Spleen (tissue), 11 donors: Measurements from ENCODE around the gene LDB1. TPM values are rescaled to one million over a fixed set of nuclear protein-coding genes. Genes with fewer than 3 reads are reported as not detected.

Experiments used
- DNase-seq: peaks from one replicate; pipeline ENCODE4 v3.0.0-alpha.2; 2020
- H3K27ac ChIP-seq, 8 donors: fragments of 200-600 bp; sonication (generic) in 7 of 8; 1 replicate in 4 of 8; 2 replicates in 4 of 8; pipeline versions ENCODE4 v1.5.0 to v1.8.0; 2016 to 2021; ENCODE audit warnings: inconsistent platforms in 4 of 8, mild to moderate bottlenecking in 4 of 8, moderate library complexity in 1 of 8
- H3K27me3 ChIP-seq, 7 donors: fragments of 200-600 bp; sonication (generic) in 6 of 7; replicated peaks in 1 of 7; 1 replicate in 4 of 7; 2 replicates in 3 of 7; pipeline versions ENCODE4 v1.5.0 to v1.8.0; 2016 to 2021; ENCODE audit warnings: inconsistent platforms in 3 of 7, mild to moderate bottlenecking in 1 of 7
- H3K36me3 ChIP-seq, 6 donors: fragments of 200-600 bp; sonication (generic) in 5 of 6; 1 replicate in 4 of 6; 2 replicates in 2 of 6; pipeline versions ENCODE4 v1.5.0 to v1.8.0; 2016 to 2021; ENCODE audit warnings: inconsistent platforms in 2 of 6
- H3K4me1 ChIP-seq, 6 donors: fragments of 200-600 bp; sonication (generic) in 5 of 6; 1 replicate in 3 of 6; 2 replicates in 3 of 6; pipeline versions ENCODE4 v1.5.0 to v1.8.0; 2016 to 2021; ENCODE audit warnings: inconsistent platforms in 3 of 6
- H3K4me3 ChIP-seq, 8 donors: fragments of 200-600 bp; sonication (generic) in 7 of 8; 1 replicate in 4 of 8; 2 replicates in 4 of 8; pipeline versions ENCODE4 v1.5.0 to v1.8.0; 2016 to 2021; ENCODE audit warnings: inconsistent platforms in 4 of 8, mild to moderate bottlenecking in 4 of 8, moderate library complexity in 2 of 8
- H3K9me3 ChIP-seq, 8 donors: fragments of 200-600 bp; sonication (generic) in 7 of 8; 1 replicate in 4 of 8; 2 replicates in 4 of 8; pipeline versions ENCODE4 v1.5.0 to v1.8.0; 2016 to 2021; ENCODE audit warnings: inconsistent platforms in 4 of 8
- CTCF ChIP-seq, 11 experiments: fragments of 200-600 bp in 7 of 11; fragments of 450-650 bp in 4 of 11; sonication (generic) in 4 of 11; IDR thresholded peaks in 8 of 11; conservative IDR thresholded peaks in 3 of 11; 1 replicate in 7 of 11; 2 replicates in 4 of 11; pipeline versions ENCODE4 v1.4.0 to v1.8.0; 2016 to 2021; ENCODE audit warnings: antibody characterized with exemption in 11 of 11, inconsistent platforms in 4 of 11, mild to moderate bottlenecking in 1 of 11
- POLR2A ChIP-seq, 3 donors: fragments of 450-650 bp; IDR thresholded peaks; one replicate each; pipeline ENCODE4 v1.5.1; 2017; ENCODE audit warnings: antibody characterized with exemption in 3 of 3, mild to moderate bottlenecking in 1 of 3
- POLR2AphosphoS5 ChIP-seq, 3 donors: sonication (generic); formaldehyde crosslinking; IDR thresholded peaks; one replicate each; pipeline ENCODE4 v1.5.1; 2017; ENCODE audit warnings: antibody characterized with exemption in 3 of 3
- WGBS, 5 donors: extraction: QIAGEN DNeasy Blood & Tissue Kit in 3 of 5; methylation state at CpG; one replicate each; pipeline versions ENCODE4 v1.1.5 to v1.1.7; 2013 to 2018; 5-methylcytosine and 5-hydroxymethylcytosine counted together
- intact Hi-C: fragments of 100-400 bp; cut with DNase I; formaldehyde crosslinking; loops from one replicate; pipeline ENCODE4 v1.15.0; 2023; ENCODE audit warnings: low total_unique reads
- polyA plus RNA-seq, 3 donors: library from polyadenylated mRNA; stranded (reverse); fragments of 200-250 nt; gene quantifications; one replicate each; pipeline ENCODE4 v1.2.1, GENCODE V29; 2013
- total RNA-seq, 7 donors: library from RNA; depleted of rRNA in 3 of 7; stranded (reverse); fragments of >200 nt in 3 of 7; fragmentation: NEBNext Ultra II Directional in 4 of 7; extraction: Animal tissue kit (Norgen Biotek cat#: 25700) in 4 of 7; gene quantifications; one replicate each; pipeline versions ENCODE4 v1.1.0 to v1.2.1, GENCODE V29; 2016 to 2021
- donor health status: healthy with polysubstance abuse.
- donor health status: DM: no; HTN: no; CAD: no; lungs with moderate emphysema.
- donor health status: DM: no; HTN: no; CAD: no.
- donor health status: Bipolar disorder and iron deficiency.
- donor health status: healthy.
- donor health status: DM: no; HTN: no; CAD: no.
- donor health status: DM: yes; HTN: yes; CAD: no.

Gene LDB1
- total and polyA plus RNA-seq, 10 donors: 22.5 to 89.9 (median 65.1) TPM

- peaks cover 17 to 53% (median 43%) of the 10 kb centered on the region in 6 donors for H3K4me1 ChIP-seq
- WGBS, 5 donors: 87 to 95% (median 94%) methylated on average over 14 to 18 of the region's 18 CpGs
- TF ChIP-seq POLR2AphosphoS5 (IDR thresholded peaks at IDR 0.05): peak in 1 of 3 donors; percentile 19
- no peak for TF ChIP-seq CTCF (IDR thresholded peaks at IDR 0.05 in 8 of 11, conservative IDR thresholded peaks at IDR 0.05 in 3 of 11)
- TF ChIP-seq POLR2A (IDR thresholded peaks at IDR 0.05): no peak
- DNase-seq: no peak
- no peaks in the 10 kb centered on the region for H3K27me3 ChIP-seq
- peak overlapping the region in 2 of 8 donors; percentile 97 to 98 for H3K27ac ChIP-seq
- no peaks in the 10 kb centered on the region for H3K9me3 ChIP-seq
- intact Hi-C loops: loop anchor here (10.0 kb wide), 1 partner anchor 47 kb away; no protein-coding TSS in a partner anchor
- H3K4me3 ChIP-seq: peak overlapping the region in 1 of 8 donors; percentile 99
- peaks cover 0 to 38% (median 15%) of the 10 kb centered on the region in 6 donors for H3K36me3 ChIP-seq
Measured at GRCh38 chr10:102067091-102067916, 52.9 kb downstream of the LDB1 start.

- intact Hi-C loops: loop anchor here (10.0 kb wide), 1 partner anchor 48 kb away; no protein-coding TSS in a partner anchor
- Histone ChIP-seq H3K4me3 (peak overlapping the region; percentile 69 to 99 (median 91)), H3K36me3 (peaks cover 0 to 38% (median 15%) of the 10 kb centered on the region in 6 donors), H3K27ac (peak overlapping the region in 5 of 8 donors; percentile 94 to 98 (median 96)), H3K4me1 (peaks cover 17 to 53% (median 43%) of the 10 kb centered on the region in 6 donors), H3K9me3 (no peaks in the 10 kb centered on the region), H3K27me3 (no peaks in the 10 kb centered on the region)
- WGBS, 5 donors: 70 to 86% (median 80%) methylated on average over 15 to 16 of the region's 16 CpGs
- peak; percentile 73 for DNase-seq
- TF ChIP-seq POLR2AphosphoS5 (IDR thresholded peaks at IDR 0.05): no peak
- no peak for TF ChIP-seq CTCF (IDR thresholded peaks at IDR 0.05 in 8 of 11, conservative IDR thresholded peaks at IDR 0.05 in 3 of 11)
- no peak for TF ChIP-seq POLR2A (IDR thresholded peaks at IDR 0.05)
Measured at GRCh38 chr10:102066399-102067088, 53.6 kb downstream of the LDB1 start.

- 0 to 8% (median 7%) methylated on average over 29 to 63 of the region's 63 CpGs for WGBS, 5 donors
- Histone ChIP-seq H3K36me3 (peaks cover 0 to 38% (median 15%) of the 10 kb centered on the region in 6 donors), H3K9me3 (no peaks in the 10 kb centered on the region), H3K4me1 (peaks cover 17 to 53% (median 43%) of the 10 kb centered on the region in 6 donors), H3K27me3 (no peaks in the 10 kb centered on the region), H3K27ac (peak overlapping the region; percentile 93 to 98 (median 94)), H3K4me3 (peak overlapping the region; percentile 69 to 99 (median 91))
- intact Hi-C loops: loop anchor here (10.0 kb wide), 1 partner anchor 49 kb away; no protein-coding TSS in a partner anchor
- no peak for DNase-seq
- peak in 1 of 3 donors; percentile 3 for TF ChIP-seq POLR2AphosphoS5 (IDR thresholded peaks at IDR 0.05)
- TF ChIP-seq POLR2A (IDR thresholded peaks at IDR 0.05): no peak
- TF ChIP-seq CTCF (IDR thresholded peaks at IDR 0.05 in 8 of 11, conservative IDR thresholded peaks at IDR 0.05 in 3 of 11): no peak
Measured at GRCh38 chr10:102065561-102066398, 54.4 kb downstream of the LDB1 start.
